ENCODE measurements around the gene RAB3IL1.

DNA sequence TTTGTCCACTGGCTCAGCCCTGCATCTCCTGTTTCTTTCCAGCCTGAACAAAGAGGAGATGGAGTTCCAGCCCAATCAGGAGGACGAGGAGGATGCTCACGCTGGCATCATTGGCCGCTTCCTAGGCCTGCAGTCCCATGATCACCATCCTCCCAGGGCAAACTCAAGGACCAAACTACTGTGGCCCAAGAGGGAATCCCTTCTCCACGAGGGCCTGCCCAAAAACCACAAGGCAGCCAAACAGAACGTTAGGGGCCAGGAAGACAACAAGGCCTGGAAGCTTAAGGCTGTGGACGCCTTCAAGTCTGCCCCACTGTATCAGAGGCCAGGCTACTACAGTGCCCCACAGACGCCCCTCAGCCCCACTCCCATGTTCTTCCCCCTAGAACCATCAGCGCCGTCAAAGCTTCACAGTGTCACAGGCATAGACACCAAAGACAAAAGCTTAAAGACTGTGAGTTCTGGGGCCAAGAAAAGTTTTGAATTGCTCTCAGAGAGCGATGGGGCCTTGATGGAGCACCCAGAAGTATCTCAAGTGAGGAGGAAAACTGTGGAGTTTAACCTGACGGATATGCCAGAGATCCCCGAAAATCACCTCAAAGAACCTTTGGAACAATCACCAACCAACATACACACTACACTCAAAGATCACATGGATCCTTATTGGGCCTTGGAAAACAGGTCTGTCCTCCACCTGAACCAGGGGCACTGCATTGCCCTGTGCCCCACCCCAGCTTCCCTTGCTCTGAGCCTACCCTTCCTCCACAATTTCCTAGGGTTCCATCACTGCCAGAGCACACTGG lies 45.0 kb upstream of the RAB3IL1 start:
- TF ChIP-seq, protein P1, sequence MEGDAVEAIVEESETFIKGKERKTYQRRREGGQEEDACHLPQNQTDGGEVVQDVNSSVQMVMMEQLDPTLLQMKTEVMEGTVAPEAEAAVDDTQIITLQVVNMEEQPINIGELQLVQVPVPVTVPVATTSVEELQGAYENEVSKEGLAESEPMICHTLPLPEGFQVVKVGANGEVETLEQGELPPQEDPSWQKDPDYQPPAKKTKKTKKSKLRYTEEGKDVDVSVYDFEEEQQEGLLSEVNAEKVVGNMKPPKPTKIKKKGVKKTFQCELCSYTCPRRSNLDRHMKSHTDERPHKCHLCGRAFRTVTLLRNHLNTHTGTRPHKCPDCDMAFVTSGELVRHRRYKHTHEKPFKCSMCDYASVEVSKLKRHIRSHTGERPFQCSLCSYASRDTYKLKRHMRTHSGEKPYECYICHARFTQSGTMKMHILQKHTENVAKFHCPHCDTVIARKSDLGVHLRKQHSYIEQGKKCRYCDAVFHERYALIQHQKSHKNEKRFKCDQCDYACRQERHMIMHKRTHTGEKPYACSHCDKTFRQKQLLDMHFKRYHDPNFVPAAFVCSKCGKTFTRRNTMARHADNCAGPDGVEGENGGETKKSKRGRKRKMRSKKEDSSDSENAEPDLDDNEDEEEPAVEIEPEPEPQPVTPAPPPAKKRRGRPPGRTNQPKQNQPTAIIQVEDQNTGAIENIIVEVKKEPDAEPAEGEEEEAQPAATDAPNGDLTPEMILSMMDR (conservative IDR thresholded peaks at IDR 0.05 in 1 of 2, IDR thresholded peaks at IDR 0.05 in 1 of 2; ENCODE audit: low read depth in 1 of 2, low read length in 2 of 2), result no peak
- TF ChIP-seq EZH2 (IDR thresholded peaks at IDR 0.05; ENCODE audit: low read length, missing control alignments), result no peak
